K562 treated with DMSO at 1 percent for 12 hours (cell line): ENCODE data around the gene CYP2D6. TPM values are rescaled to one million over a fixed set of nuclear protein-coding genes. Genes with fewer than 3 reads are reported as not detected.

ENCODE experiments used
- total RNA-seq: library from RNA; unstranded; fragments of 300-600 nt; gene quantifications from 2 replicates; pipeline ENCODE4 v1.2.3, GENCODE V29; 2022; ENCODE audit not compliant: insufficient read depth

CYP2D6 gene
- total RNA-seq = 0.28 TPM in 1 of 2 replicates, not detected in the other

GRCh38 chr22:42130639-42131431 lies at the start of gene CYP2D6:
CYP2D6 (minus strand) TSS chr22:42130810; CDS start chr22:42130791, 19 bp downstream.

GRCh38 chr22:42090596-42091454 lies 39.8 kb downstream of the CYP2D6 start, which contains the start of gene NDUFA6:
NDUFA6 (minus strand) TSS chr22:42090772; CDS start chr22:42090744, 28 bp downstream.

GRCh38 chr22:42079319-42080251 lies 51.0 kb downstream of the CYP2D6 start, which contains the start of gene SMDT1:
SMDT1 (plus strand) TSS chr22:42079700; CDS start chr22:42079769, 69 bp downstream.

Other genes starting within 250 kb of the CYP2D6 start
- 1.3 and 1.4 TPM in 2 replicates for gene SHISA8, start 215.7 kb downstream of the CYP2D6 start, total RNA-seq
- 0.39 and 1.6 TPM in 2 replicates for gene TNFRSF13C, start 204.0 kb downstream of the CYP2D6 start, total RNA-seq
- 32.4 and 40.9 TPM in 2 replicates for gene CENPM, start 183.7 kb downstream of the CYP2D6 start, total RNA-seq
- gene SEPTIN3, start 161.4 kb downstream of the CYP2D6 start, total RNA-seq = not detected in 2 replicates
- gene WBP2NL, start 132.0 kb downstream of the CYP2D6 start, total RNA-seq = not detected in 2 replicates
- gene NAGA, start 60.0 kb downstream of the CYP2D6 start, total RNA-seq = 27.8 and 42.6 TPM in 2 replicates
- not detected in 2 replicates for gene PHETA2, start 56.6 kb downstream of the CYP2D6 start, total RNA-seq
- gene SMDT1, start 51.1 kb downstream of the CYP2D6 start, total RNA-seq = 55.6 and 82.6 TPM in 2 replicates
- gene NDUFA6, start 40.0 kb downstream of the CYP2D6 start, total RNA-seq = 56.4 and 77.8 TPM in 2 replicates
- gene TCF20, start 139.8 kb upstream of the CYP2D6 start, total RNA-seq = 6.0 and 20.4 TPM in 2 replicates